Non-pigmented ciliary epithelial cell (primary cell): ENCODE measurements around the gene ICOSLG.
"Not testable (repeated sequence)": the region's sequence is repeated elsewhere in the genome, so short reads cannot be mapped to it uniquely, and the experiment has no call there.

ENCODE experiments used
- DNase-seq: peaks from one replicate; pipeline ENCODE4 v3.0.0-alpha.2; 2010; ENCODE audit warnings: low read depth

ICOSLG gene

DNA sequence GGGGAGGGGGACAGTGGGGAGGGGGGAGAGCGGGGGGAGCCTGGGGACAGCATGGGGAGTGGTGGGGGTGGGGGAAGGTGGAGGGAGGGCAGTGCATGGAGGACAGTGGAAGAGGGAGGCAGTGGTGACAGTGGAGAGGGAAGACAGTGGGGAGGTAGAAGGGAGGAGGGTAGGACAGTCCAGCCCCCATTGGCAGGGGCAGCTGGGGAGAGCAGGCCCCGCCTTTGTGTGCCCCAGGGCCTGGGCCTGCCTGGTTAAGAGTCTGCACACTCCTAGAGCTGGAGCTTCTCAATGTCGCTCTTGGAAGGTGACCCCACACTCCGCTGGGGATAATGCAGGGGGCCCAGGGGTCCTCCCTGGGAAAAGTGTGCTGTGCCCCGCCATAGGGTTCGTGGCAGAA is 15.1 kb downstream of the ICOSLG start:
- DNase-seq: not testable (repeated sequence)

GRCh38 chr21:44223334-44223733 is 17.4 kb downstream of the ICOSLG start:
- not testable (repeated sequence) for DNase-seq

- not testable (repeated sequence) for DNase-seq
These were observed 20.1 kb downstream of the ICOSLG start for GRCh38 chr21:44220674-44221073.

DNA sequence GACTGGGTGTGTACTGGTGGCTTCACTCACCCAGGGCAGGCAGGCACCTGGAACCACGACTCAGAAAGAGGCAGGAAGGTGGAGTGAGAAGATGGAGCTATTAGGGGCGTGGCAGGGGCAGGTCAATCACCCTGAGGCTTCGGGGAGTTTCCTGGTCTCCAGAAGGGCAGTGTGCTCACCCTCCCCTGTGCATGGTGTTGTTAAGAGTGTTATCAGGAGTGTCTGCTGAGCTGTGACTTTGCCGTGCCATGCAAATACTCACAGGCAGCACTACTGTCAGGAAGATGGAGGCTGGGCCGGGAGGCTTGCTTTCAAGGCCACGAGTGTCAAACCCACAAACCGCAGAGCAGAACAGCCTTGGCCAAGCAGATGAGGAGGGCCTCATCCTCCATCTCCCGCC is 22.3 kb downstream of the ICOSLG start:
- DNase-seq: not testable (repeated sequence)

DNA sequence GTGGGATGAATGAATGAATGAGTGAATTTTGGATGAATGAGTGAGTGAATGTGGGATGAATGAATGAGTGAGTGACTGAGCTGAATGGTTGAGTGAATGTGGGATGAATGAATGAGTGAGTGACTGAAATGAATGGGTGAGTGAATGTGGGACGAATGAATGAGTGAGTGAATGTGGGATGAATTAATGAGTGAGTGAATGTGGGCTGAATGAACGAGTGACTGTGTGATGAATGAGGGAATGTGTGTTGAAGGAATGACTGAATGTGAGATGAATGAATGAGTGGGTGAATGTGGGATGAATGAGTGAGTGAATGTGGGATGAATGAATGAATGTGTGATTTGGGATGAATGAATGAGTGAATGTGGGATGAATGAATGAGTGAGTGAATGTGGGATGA is 28.8 kb downstream of the ICOSLG start:
- DNase-seq: not testable (repeated sequence)

- not testable (repeated sequence) for DNase-seq
These were observed 29.2 kb downstream of the ICOSLG start for GRCh38 chr21:44211574-44211973.

GRCh38 chr21:44207860-44208646 is 32.7 kb downstream of the ICOSLG start:
- DNase-seq: not testable (repeated sequence)

- not testable (repeated sequence) for DNase-seq
These were observed 33.8 kb downstream of the ICOSLG start for GRCh38 chr21:44206698-44207676.

DNA sequence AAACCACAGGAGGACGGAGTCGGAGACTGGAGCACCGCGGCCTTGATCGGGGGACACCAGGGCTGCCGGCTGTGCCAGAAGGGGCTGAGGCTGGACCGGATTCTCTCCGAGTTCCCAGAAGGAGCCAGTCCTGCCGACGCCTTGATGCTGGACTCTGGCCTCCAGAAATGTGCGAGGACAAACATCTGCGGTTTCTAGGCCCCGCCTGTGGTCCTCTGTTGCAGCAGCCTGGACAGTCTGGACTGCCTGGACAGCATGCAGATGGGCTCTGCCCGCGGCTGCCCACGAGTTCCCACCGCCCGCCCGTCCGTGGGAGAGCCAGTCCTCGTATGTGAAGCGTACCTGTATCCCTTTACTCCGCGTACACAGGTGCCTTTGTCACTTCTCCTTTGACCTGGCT is 34.6 kb downstream of the ICOSLG start:
- DNase-seq: not testable (repeated sequence)

DNA sequence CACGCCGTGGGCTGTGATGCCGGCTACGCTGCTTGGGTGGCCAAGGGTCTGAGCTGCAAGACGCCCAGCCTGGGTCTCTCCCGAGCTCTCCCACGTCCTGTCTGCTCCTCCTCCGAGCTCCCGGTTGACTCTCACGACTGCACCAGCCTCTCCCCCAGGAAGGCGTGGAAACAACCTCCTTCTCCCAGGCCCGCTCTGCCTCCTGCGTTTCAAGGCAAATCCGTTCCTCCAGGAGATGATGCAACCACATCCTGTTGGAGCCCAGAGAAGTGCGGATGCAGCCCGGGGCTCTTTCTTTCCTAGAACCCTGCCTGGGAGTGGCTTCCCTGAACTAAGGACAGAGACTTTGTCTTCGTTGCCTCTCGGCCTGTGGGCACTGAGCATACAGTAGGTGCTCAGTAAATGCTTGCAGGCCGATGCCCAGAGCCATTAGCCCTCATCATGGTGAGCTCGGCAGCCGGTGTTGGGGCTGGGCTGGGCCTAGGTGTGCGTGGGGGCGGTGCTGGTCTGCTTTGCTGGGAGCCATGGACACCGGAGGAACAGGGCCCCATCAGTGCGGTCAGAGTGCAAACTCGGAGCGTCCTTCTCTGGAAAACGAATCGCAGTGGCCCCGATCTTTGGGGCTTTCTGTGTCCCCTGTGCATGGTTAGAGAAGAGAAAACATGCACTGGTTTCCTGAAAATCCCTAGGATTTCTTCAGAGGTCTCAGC is 38.0 kb downstream of the ICOSLG start:
- not testable (repeated sequence) for DNase-seq

DNA sequence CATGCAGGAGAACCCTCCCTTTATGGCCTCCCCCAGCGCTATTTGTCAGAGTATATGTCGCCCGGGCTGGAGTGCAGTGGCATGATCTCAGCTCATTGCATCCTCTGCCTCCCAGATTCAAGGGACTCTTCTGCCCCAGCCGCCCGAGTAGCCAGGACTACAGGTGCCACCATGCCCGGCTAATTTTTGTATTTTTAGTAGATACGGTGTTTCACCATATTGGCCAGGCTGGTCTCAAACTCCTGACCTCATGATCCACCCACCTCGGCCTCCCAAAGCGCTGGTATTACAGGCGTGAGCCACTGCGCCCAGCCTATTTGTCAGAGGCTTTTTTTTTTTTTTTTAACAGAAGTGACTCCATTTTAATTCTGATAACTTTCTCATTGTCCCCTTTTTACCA is 40.7 kb downstream of the ICOSLG start:
- not testable (repeated sequence) for DNase-seq

DNA sequence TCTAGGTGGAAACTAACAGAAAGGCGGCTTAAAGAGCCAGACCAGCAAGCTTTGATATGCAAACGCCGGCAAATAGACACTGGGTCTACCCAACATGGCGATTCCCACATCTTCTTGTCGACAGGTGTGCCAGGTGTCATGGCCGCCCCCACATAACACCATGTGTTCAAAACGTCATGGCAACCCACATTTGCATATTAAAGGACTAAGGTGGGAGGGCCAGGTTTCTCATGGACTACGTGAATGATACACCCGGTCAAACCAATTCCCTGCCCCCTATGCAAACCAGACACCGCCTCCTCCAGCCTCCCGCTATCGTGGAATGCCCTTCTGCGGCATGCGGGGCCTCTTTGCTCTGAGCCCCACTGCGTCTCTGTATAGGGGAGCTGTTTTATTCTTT is 41.3 kb downstream of the ICOSLG start:
- DNase-seq: no peak

- DNase-seq: not testable (repeated sequence)
These were observed 43.6 kb downstream of the ICOSLG start for GRCh38 chr21:44197156-44197516.

- DNase-seq: not testable (repeated sequence)
These were observed 44.3 kb downstream of the ICOSLG start for GRCh38 chr21:44196212-44197155.

DNA sequence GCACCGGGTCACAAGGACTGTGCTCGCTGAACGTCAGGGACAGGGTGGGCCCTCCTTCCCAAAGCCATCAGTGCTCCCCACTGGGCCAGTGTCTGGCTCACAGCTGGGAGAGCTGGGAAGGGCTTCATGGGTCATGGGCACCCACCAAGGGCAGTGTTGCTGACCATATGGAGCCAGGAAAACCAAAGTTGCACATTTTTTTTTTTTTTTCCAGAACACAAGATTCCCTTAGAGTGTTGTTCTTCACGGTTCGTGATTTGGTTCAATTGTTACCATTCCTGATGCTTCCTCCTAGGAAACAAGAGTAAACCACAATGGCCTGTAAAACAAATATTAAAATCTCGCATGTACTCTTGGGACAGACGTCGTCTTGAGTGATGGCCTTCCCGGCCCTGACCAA is 45.9 kb downstream of the ICOSLG start:
- not testable (repeated sequence) for DNase-seq

DNA sequence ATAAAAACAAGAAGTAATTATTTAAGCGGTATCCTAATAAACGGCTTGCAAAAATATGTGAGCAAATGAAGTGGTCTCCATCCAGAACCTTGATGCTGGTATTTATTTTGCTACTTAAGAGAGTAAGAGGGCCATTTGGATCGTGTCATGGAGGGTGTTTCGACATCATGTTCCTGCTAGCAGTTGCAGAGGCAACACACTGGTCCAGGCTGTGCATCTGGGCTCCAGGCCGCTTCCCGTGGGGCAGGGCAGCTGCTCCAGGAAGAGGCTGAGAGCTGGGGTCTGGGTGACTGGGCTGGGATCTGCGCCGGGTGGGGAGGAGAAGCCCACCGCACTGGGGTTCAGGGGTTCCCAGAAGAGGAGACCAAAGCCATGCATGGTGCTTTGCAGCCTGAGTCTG is 46.3 kb downstream of the ICOSLG start:
- DNase-seq: not testable (repeated sequence)

GRCh38 chr21:44193108-44193507 is 47.6 kb downstream of the ICOSLG start:
- DNase-seq: not testable (repeated sequence)

DNA sequence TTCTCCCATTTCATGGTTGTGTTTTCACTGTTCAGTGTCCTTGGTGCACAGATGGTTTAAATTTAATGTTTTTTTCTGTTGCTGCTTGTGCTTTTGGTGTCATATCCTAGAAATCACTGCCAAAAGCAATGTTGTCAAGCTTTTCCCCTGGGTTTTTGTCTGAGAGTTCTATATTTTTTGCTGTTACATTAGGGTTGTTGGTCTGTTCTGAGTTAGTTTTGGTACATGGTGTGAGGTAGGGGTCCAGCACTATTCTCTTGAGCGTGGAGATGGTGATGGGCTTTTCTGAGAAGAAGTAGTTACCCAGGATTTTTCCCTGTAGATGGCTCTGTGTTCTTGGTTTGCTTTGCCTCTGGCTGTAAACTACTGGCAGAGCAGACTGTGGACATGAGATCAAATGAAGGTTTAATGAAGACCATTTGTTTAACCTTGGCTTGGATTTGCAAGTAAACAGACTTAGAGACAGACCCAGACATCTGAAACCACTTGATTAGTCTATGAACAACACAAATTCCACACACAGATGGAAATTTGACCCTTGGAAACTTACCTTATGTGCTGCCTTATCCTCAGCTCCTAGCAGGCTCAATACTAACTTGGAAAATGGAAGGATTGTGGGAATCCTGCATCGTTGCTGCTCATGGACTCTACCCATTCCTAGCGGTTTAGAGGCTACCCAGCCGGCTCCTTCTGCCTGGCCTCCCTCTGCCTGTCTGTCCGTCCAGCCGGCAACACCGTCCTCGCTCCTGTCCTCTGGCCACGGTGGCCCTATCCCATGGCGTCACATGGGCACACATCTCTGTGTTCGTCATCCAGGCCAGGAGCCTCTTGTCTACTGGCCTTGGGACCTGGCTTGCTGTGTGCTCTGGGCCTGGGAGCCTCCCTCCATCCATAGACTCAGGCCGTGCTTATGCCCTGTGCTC is 50.1 kb downstream of the ICOSLG start:
- not testable (repeated sequence) for DNase-seq

DNA sequence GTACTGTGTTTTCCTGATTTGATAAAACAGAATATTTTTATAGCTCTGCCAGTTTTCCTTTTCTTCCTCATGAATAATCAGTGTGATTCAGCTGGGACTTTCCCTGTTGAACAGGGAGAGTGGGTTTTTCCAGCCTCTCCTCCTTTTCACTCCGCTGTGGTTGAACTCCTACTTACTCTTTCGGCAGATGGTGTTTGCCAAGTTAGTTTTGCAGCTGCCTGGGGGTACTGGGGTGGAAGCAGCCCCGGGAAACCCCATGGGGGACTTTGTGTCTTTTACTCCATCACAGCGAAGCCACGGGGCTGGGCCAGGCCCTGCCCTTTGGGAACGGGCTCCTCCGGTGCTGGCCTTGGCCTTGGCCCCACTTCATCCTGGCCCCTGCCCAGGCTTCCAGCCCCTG is 55.9 kb downstream of the ICOSLG start:
- not testable (repeated sequence) for DNase-seq

DNA sequence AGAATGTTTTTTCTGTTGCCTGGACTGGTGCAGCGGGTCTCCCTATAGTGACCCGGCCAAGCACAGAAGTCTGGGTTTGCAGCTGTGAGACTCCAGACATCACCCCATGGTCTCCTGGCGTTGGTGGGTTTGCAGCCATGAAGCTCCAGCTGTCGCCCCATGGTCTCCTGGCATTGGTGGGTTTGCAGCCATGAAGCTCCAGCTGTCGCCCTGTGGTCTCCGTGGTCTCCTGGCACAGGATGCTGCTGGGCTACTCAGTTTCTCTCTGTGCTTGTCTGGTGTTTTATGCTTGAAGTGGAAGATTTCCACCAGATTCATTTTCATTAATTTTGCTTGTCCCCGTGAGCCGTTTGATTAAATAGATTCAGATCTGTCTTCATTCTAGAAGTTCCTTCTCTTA is 58.5 kb downstream of the ICOSLG start:
- DNase-seq: not testable (repeated sequence)
